ENCODE data around the gene EPO. TPM values are rescaled to one million over a fixed set of nuclear protein-coding genes. Genes with fewer than 3 reads are reported as not detected.

Gene EPO
- total RNA-seq, result not detected in 2 replicates

DNA sequence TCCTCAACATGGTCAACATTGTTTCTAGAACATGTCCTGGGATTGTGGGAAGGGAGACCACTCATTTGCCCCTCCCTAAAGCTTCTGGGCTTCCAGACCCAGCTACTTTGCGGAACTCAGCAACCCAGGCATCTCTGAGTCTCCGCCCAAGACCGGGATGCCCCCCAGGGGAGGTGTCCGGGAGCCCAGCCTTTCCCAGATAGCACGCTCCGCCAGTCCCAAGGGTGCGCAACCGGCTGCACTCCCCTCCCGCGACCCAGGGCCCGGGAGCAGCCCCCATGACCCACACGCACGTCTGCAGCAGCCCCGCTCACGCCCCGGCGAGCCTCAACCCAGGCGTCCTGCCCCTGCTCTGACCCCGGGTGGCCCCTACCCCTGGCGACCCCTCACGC, at the start of gene EPO:
EPO (plus strand) TSS at position 190 of the 392 bp plus-strand sequence. CDS start 513 bp downstream, outside the sequence.

DNA sequence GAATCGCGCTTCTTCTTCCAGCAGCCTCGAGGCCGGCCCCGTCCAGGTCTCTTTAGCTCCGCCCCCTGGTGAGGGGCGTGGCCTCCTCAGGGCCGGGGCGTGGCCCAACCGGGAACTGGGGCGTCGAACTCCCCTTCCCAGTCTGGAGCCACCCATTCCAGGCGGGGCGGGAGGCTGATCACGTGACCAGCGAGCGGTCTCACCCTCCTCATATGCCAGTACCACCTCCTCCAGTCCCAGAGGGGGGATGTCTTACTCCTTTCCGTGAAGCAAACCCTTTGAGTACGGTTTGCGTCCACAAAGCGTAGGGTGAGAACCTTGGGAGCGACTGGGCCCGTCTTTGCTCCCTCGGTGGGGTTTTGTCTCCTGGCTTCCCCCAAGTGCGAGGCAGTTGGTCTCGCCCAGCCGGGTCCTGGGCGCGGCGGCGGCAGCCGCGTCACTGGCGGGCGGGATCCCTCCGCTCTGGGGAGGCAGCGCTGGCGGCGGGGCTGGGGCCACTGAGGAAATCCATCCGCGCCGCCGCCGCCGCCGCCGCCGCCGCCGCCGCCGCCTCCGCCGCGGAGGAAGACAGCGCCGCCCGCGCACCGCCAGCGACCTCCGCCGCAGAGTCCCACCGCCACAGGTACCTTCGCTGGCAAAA, 46.8 kb upstream of the EPO start, which contains the start of gene GNB2:
GNB2 (plus strand) TSS at position 439 of the 640 bp plus-strand sequence. CDS start 2,526 bp downstream, outside the sequence.

DNA sequence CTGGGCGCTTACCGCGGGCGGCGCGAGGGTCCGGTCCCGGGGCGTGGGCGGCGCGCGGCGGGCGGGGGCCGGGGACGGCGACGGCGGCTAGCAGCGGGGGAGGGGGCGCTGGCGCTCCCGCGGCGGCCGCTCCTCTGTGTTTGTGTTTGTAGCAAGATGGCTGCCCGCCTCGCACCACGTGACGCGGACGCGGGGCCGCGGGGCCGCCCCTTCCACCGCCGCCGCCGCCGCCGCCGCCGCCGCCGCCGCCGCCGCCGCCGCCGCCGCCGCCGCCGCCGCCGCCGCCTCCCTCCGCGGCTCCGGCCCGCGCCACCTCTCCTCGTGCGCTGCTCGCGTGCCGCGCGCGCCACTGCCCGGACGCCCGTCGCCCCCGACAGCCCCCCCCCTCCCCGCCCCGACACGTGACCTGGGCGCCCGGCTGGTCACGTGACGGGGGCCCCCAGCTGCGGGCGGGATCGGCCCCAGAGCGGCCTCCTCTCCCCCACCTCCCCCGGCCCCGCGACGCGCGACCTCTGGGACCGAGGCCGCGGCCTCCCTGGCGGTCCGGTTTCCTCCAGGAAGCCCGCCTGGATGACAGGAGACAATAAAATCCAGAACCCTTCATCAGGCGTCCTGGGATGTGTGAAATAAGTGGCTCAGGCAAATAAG, 26.0 kb upstream of the EPO start, which contains the start of gene GIGYF1:
GIGYF1 (minus strand) TSS at position 153 of the 648 bp plus-strand sequence. CDS start 6,012 bp downstream, outside the sequence.

DNA sequence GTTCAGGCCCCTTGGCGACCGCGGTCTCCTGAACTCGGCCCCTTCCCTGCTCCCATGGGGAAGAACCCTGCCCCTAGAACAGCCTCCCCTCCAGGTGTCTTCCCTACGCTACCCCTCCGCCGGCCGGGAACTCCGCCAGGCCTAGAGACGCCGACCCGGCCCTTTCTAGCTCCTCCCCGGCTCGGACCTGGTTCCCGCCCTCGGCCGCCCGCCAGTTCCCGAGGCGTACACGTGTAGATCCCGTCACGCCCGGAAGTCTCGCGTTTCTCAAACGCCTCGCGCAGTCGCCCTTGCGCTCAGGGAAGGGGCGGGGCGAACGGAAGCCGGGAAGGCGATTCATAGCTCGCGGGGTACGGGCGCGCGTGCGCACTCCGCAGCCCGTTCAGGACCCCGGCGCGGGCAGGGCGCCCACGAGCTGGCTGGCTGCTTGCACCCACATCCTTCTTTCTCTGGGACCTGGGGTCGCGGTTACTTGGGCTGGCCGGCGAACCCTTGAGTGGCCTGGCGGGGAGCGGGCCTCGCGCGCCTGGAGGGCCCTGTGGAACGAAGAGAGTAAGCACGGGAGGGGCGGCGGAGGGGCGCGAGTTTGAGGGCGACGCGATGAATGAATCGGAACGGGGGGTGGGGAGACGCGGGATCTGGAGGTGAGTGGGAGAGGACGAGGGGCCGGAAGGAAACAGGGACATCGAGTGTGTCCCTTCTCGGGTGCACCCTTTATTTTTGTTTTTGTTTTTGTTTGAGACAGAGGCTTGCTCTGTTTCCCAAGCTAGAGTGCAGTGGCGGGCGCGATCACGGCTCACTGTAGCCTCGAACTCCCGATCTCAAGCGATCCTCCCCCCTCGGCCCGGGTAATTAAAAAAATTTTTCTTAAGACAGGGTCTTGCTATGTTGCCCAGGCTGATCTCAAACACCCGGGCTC, 14.3 kb upstream of the EPO start, which contains the start of gene POP7:
POP7 (plus strand) TSS at position 369 of the 919 bp plus-strand sequence. CDS start 710 bp downstream, outside the sequence.

Other genes with a start within 250 kb of the EPO start
- gene TSC22D4, start 241.3 kb upstream of the EPO start, total RNA-seq, result 12.0 and 22.6 TPM in 2 replicates
- gene NYAP1, start 236.5 kb upstream of the EPO start, total RNA-seq, result 0.34 and 0.64 TPM in 2 replicates
- gene AGFG2, start 181.3 kb upstream of the EPO start, total RNA-seq, result 3.4 and 6.7 TPM in 2 replicates
- gene SAP25, start 146.6 kb upstream of the EPO start, total RNA-seq, result not detected in 2 replicates
- 5.1 and 8.5 TPM in 2 replicates for gene LRCH4, start 134.3 kb upstream of the EPO start, total RNA-seq
- gene FBXO24, start 134.1 kb upstream of the EPO start, total RNA-seq, result 0.21 and 0.34 TPM in 2 replicates
- gene PCOLCE, start 118.1 kb upstream of the EPO start, total RNA-seq, result 0.57 TPM in 1 of 2 replicates, not detected in the other
- 1.0 and 3.1 TPM in 2 replicates for gene MOSPD3, start 107.9 kb upstream of the EPO start, total RNA-seq
- gene TFR2, start 78.9 kb upstream of the EPO start, total RNA-seq, result under 0.01 and 0.14 TPM in 2 replicates
- gene ACTL6B, start 64.0 kb upstream of the EPO start, total RNA-seq, result not detected in 2 replicates
- gene GNB2, start 46.7 kb upstream of the EPO start, total RNA-seq, result 82.7 and 130 TPM in 2 replicates
- gene GIGYF1, start 26.2 kb upstream of the EPO start, total RNA-seq, result 10.3 and 16.4 TPM in 2 replicates
- 32.2 and 39.6 TPM in 2 replicates for gene POP7, start 14.3 kb upstream of the EPO start, total RNA-seq
- not detected in 2 replicates for gene ZAN, start 13.1 kb downstream of the EPO start, total RNA-seq
- gene EPHB4, start 107.1 kb downstream of the EPO start, total RNA-seq, result 125 and 255 TPM in 2 replicates
- 11.3 and 13.5 TPM in 2 replicates for gene SLC12A9, start 132.2 kb downstream of the EPO start, total RNA-seq
- 47.5 and 64.7 TPM in 2 replicates for gene TRIP6, start 146.9 kb downstream of the EPO start, total RNA-seq
- 22.6 and 35.6 TPM in 2 replicates for gene SRRT, start 154.6 kb downstream of the EPO start, total RNA-seq
- 3.8 and 7.9 TPM in 2 replicates for gene UFSP1, start 169.2 kb downstream of the EPO start, total RNA-seq
- gene ACHE, start 175.4 kb downstream of the EPO start, total RNA-seq, result under 0.01 and 0.28 TPM in 2 replicates
- not detected in 2 replicates for gene MUC3A, start 229.1 kb downstream of the EPO start, total RNA-seq
- not detected in 2 replicates for gene MUC12, start 249.1 kb downstream of the EPO start, total RNA-seq